H1 (cell line): ENCODE results near the gene IL17RA. TPM values are rescaled to one million over a fixed set of nuclear protein-coding genes. Genes with fewer than 3 reads are reported as not detected.
A peak's percentile ranks its signal among the peaks of the same experiment; 100 is the strongest.

ENCODE experiments used
- CTCF ChIA-PET: fragments of 300-600 bp; sonication (Branson Sonifier 250); formaldehyde crosslinking; loops from one replicate; lab custom pipeline; 2021; ENCODE audit not compliant: partially characterized antibody; lab: Charles Lee
- POLR2A ChIA-PET: fragments of 300-600 bp; sonication (Branson Sonifier 250); formaldehyde crosslinking; loops from one replicate; lab custom pipeline; 2021; ENCODE audit warnings: inconsistent platforms; ENCODE audit not compliant: partially characterized antibody; lab: Charles Lee
- DNase-seq, 2 experiments: peaks; one replicate each; pipeline versions ENCODE4 v3.0.0 to v3.0.0-alpha.2; 2010 to 2022; ENCODE audit warnings: low spot score in 2 of 2, low read depth in 1 of 2, mixed read lengths in 1 of 2
- FAIRE-seq: peaks from 2 replicates; lab custom pipeline; 2011; peaks lifted over from hg19 to GRCh38; lab: Jason Lieb, UNC
- H2AFZ ChIP-seq: 2 replicates; pipeline ENCODE4 v1.8.1; 2012; ENCODE audit warnings: low read length, inconsistent platforms
- H2AK5ac ChIP-seq: 2 replicates; pipeline ENCODE4 v1.6.1; 2013; ENCODE audit warnings: low read depth, low read length
- H2BK120ac ChIP-seq: replicated peaks from 2 replicates; pipeline ENCODE3; 2013; ENCODE audit warnings: low read depth, low read length, inconsistent platforms
- H2BK12ac ChIP-seq: 2 replicates; pipeline ENCODE4 v1.6.1; 2013; ENCODE audit warnings: low read depth, low read length
- H2BK15ac ChIP-seq: 2 replicates; pipeline ENCODE4 v1.6.1; 2013; ENCODE audit warnings: low read length
- H2BK20ac ChIP-seq: 2 replicates; pipeline ENCODE4 v1.6.1; 2013; ENCODE audit warnings: low read length
- H2BK5ac ChIP-seq: 2 replicates; pipeline ENCODE4 v1.6.1; 2013; ENCODE audit warnings: low read depth, low read length
- H3K14ac ChIP-seq: 2 replicates; pipeline ENCODE4 v1.6.1; 2013; ENCODE audit warnings: inconsistent platforms; ENCODE audit not compliant: insufficient read length
- H3K18ac ChIP-seq: 2 replicates; pipeline ENCODE4 v1.6.1; 2013; ENCODE audit warnings: low read length; ENCODE audit errors: extremely low read depth
- H3K23ac ChIP-seq: 2 replicates; pipeline ENCODE4 v1.6.1; 2013; ENCODE audit warnings: inconsistent platforms; ENCODE audit not compliant: insufficient read length
- H3K23me2 ChIP-seq: 2 replicates; pipeline ENCODE4 v1.6.1; 2013; ENCODE audit warnings: low read depth, low read length
- H3K27ac ChIP-seq: 2 replicates; pipeline ENCODE4 v1.6.1; 2011; ENCODE audit warnings: low read depth, low read length, inconsistent platforms
- H3K27me3 ChIP-seq, 4 experiments: replicated peaks in 1 of 4; 1 replicate in 1 of 4; 2 replicates in 3 of 4; pipeline versions ENCODE4 v1.6.1 to v1.8.1; 2011 to 2013; ENCODE audit warnings: low read length in 3 of 4, mild to moderate bottlenecking in 3 of 4, inconsistent platforms in 2 of 4, mixed read lengths in 2 of 4, moderate library complexity in 1 of 4; ENCODE audit not compliant: control insufficient read depth in 3 of 4, insufficient read depth in 3 of 4; ENCODE audit errors: extremely low read depth in 1 of 4
- H3K36me3 ChIP-seq, 4 experiments: 2 replicates each; pipeline versions ENCODE4 v1.6.1 to v1.8.1; 2011 to 2013; ENCODE audit warnings: mild to moderate bottlenecking in 4 of 4, low read length in 3 of 4, moderate library complexity in 2 of 4, control low read depth in 1 of 4, inconsistent platforms in 1 of 4; ENCODE audit not compliant: insufficient read depth in 4 of 4, control insufficient read depth in 2 of 4
- H3K4ac ChIP-seq: replicated peaks from 2 replicates; pipeline ENCODE3; 2013; ENCODE audit warnings: low read length, low read depth, mixed read lengths, inconsistent platforms; ENCODE audit not compliant: insufficient read length
- H3K4me1 ChIP-seq, 4 experiments: replicated peaks in 1 of 4; 1 replicate in 1 of 4; 2 replicates in 3 of 4; pipeline versions ENCODE4 v1.6.1 to v1.8.1; 2011 to 2013; ENCODE audit warnings: low read length in 3 of 4, inconsistent platforms in 2 of 4, mixed read lengths in 1 of 4; ENCODE audit not compliant: insufficient read depth in 4 of 4, control insufficient read depth in 3 of 4
- H3K4me2 ChIP-seq, 2 experiments: 2 replicates each; pipeline versions ENCODE4 v1.6.1 to v1.8.1; 2011 to 2013; ENCODE audit warnings: low read depth in 2 of 2, low read length in 2 of 2, control low read depth in 1 of 2, inconsistent platforms in 1 of 2, mild to moderate bottlenecking in 1 of 2; ENCODE audit not compliant: insufficient read depth in 1 of 2
- H3K4me3 ChIP-seq, 4 experiments: fragments of 200-600, 300-600 bp in 1 of 4; sonication (generic), shearing (Covaris generic), sonication (Bioruptor Twin) in 1 of 4; 2 replicates each; pipeline versions ENCODE4 v1.5.1 to v1.8.1; 2011 to 2016; ENCODE audit warnings: low read length in 4 of 4, low read depth in 3 of 4, control low read depth in 2 of 4, inconsistent platforms in 2 of 4, mild to moderate bottlenecking in 2 of 4, mixed read lengths in 1 of 4, moderate library complexity in 1 of 4; ENCODE audit not compliant: insufficient read depth in 2 of 4; ENCODE audit errors: extremely low read depth in 1 of 4
- H3K56ac ChIP-seq: replicated peaks from 2 replicates; pipeline ENCODE3; 2013; ENCODE audit warnings: low read depth, mild to moderate bottlenecking, mixed read lengths, low read length, inconsistent platforms; ENCODE audit not compliant: insufficient read length
- H3K79me1 ChIP-seq: 2 replicates; pipeline ENCODE4 v1.6.1; 2013; ENCODE audit warnings: low read depth, low read length, control low read depth
- H3K79me2 ChIP-seq, 2 experiments: 2 replicates each; pipeline versions ENCODE4 v1.6.1 to v1.8.1; 2012 to 2013; ENCODE audit warnings: low read length in 2 of 2, mild to moderate bottlenecking in 2 of 2, inconsistent platforms in 1 of 2; ENCODE audit not compliant: insufficient read depth in 2 of 2, control insufficient read depth in 1 of 2
- H3K9ac ChIP-seq, 4 experiments: replicated peaks in 1 of 4; 1 replicate in 1 of 4; 2 replicates in 3 of 4; pipeline versions ENCODE4 v1.6.1 to v1.8.1; 2011 to 2013; ENCODE audit warnings: low read depth in 3 of 4, low read length in 3 of 4, control low read depth in 2 of 4, mild to moderate bottlenecking in 2 of 4, moderate library complexity in 2 of 4, inconsistent platforms in 1 of 4; ENCODE audit errors: extremely low read depth in 1 of 4
- H3K9me3 ChIP-seq, 2 experiments: 2 replicates each; pipeline versions ENCODE4 v1.6.1 to v1.8.1; 2012 to 2013; ENCODE audit warnings: mild to moderate bottlenecking in 2 of 2, moderate library complexity in 2 of 2, control low read depth in 1 of 2, inconsistent platforms in 1 of 2, low read depth in 1 of 2, low read length in 1 of 2, mixed read lengths in 1 of 2; ENCODE audit not compliant: insufficient read depth in 2 of 2
- H4K20me1 ChIP-seq, 2 experiments: replicated peaks in 1 of 2; 2 replicates each; pipeline versions ENCODE3 to v1.8.1; 2011 to 2013; ENCODE audit warnings: inconsistent platforms in 2 of 2, low read length in 2 of 2, mild to moderate bottlenecking in 1 of 2; ENCODE audit not compliant: insufficient read depth in 2 of 2, control insufficient read depth in 1 of 2
- H4K5ac ChIP-seq: 2 replicates; pipeline ENCODE4 v1.6.1; 2013; ENCODE audit warnings: low read length, low read depth, mixed read lengths, inconsistent platforms; ENCODE audit not compliant: insufficient read length
- H4K8ac ChIP-seq: 2 replicates; pipeline ENCODE4 v1.8.0; 2013; ENCODE audit warnings: mild to moderate bottlenecking, moderate library complexity, low read length, inconsistent platforms; ENCODE audit not compliant: insufficient read depth; ENCODE audit errors: extremely low read depth
- H4K91ac ChIP-seq: replicated peaks from 2 replicates; pipeline ENCODE3; 2013; ENCODE audit warnings: low read length, mixed read lengths, inconsistent platforms; ENCODE audit not compliant: insufficient read length
- TAF7 ChIP-seq: optimal IDR thresholded peaks from 2 replicates; pipeline ENCODE3; 2011; ENCODE audit warnings: low read depth, mild to moderate bottlenecking, inconsistent platforms, low read length, moderate library complexity, borderline replicate concordance
- YY1 ChIP-seq: IDR thresholded peaks from 2 replicates; pipeline ENCODE4 v1.6.1; 2011; ENCODE audit warnings: low read depth, mild to moderate bottlenecking, low read length
- WGBS, 2 experiments: shearing (Covaris generic) in 1 of 2; methylation state at CpG; one replicate each; pipeline versions ENCODE4 v1.1.6 to v1.1.7; 2013 to 2015; ENCODE audit warnings: low lambda C conversion rate in 2 of 2, mixed read lengths in 2 of 2, inconsistent platforms in 1 of 2, low coverage in 1 of 2, missing lambda C conversion rate in 1 of 2; ENCODE audit not compliant: insufficient replicate concordance in 2 of 2, insufficient coverage in 1 of 2, insufficient read length in 1 of 2; ENCODE audit errors: extremely low coverage in 1 of 2, missing lambda C conversion rate in 1 of 2; 5-methylcytosine and 5-hydroxymethylcytosine counted together
- polyA plus RNA-seq, 7 experiments: library from polyadenylated mRNA; depleted of rRNA in 3 of 7; stranded (reverse) in 5 of 7; unstranded in 2 of 7; fragments of >200 nt in 5 of 7; fragments of 200-250 nt in 2 of 7; gene quantifications; 1 replicate in 5 of 7; 2 replicates in 1 of 7; 4 replicates in 1 of 7; pipeline versions ENCODE4 v1.2.1 to v1.2.3, GENCODE V29; 2011 to 2013; ENCODE audit warnings: missing spikeins in 2 of 7, mixed read lengths in 2 of 7
- total RNA-seq: library from RNA; stranded (reverse); fragmentation: NEBNext Ultra II Directional; extraction: Animal tissue kit (Norgen Biotek cat#: 25700); gene quantifications from 2 replicates; pipeline ENCODE4 v1.2.1, GENCODE V29; 2021

IL17RA gene
- total and polyA plus RNA-seq, 2 of the 8 experiments (the other 6 are each of a cell fraction or from before 2014, with no cell fraction given), result 5.6 to 9.9 TPM

- POLR2A ChIA-PET, result no interaction called here
- Histone ChIP-seq H2BK15ac (no peak overlapping the region; the same call in 1 of the 2 replicates), H3K79me2 (no peaks in the 10 kb centered on the region), H3K27ac (no peak overlapping the region), H2BK5ac (no peak overlapping the region), H4K8ac (no peak overlapping the region), H4K5ac (no peak overlapping the region), H3K4ac (no peak overlapping the region), H2BK20ac (no peak overlapping the region), H4K91ac (no peak overlapping the region), H3K4me2 (peak overlapping the region; percentile 85 to 92; a peak in 2 of 4 replicates), H3K56ac (no peak overlapping the region), H2BK12ac (no peak overlapping the region), H2AK5ac (no peak overlapping the region), H3K23me2 (peaks cover 10% of the 10 kb centered on the region; the same call in 1 of the 2 replicates), H4K20me1 (peaks cover 2 to 7% of the 10 kb centered on the region in 2 experiments), H3K9ac (no peak overlapping the region), H3K4me1 (peaks cover 0 to 3% (median 2%) of the 10 kb centered on the region in 4 experiments; a peak in 4 of 7 replicates), H3K14ac (no peak overlapping the region), H3K79me1 (no peaks in the 10 kb centered on the region), H3K4me3 (peak overlapping the region in 3 of 4 experiments; percentile 36 to 94 (median 64); a peak in 5 of 8 replicates), H3K23ac (no peak overlapping the region), H3K36me3 (no peaks in the 10 kb centered on the region), H2BK120ac (no peak overlapping the region), H2AFZ (no peak overlapping the region), H3K9me3 (no peaks in the 10 kb centered on the region), H3K27me3 (peaks cover 9 to 32% (median 18%) of the 10 kb centered on the region in 4 experiments), H3K18ac (no peak overlapping the region)
- no peak for FAIRE-seq
- WGBS, 2 experiments, result 88% methylated on average over 33 of the region's 33 CpGs; no CpG with 5 or more reads in 1 of the 2 experiments
- TF ChIP-seq YY1 (no peak), TAF7 (no peak)
- CTCF ChIA-PET, result interaction anchor here (0.6 to 1.5 kb wide), 6 partner anchors 8 to 699 kb away, joined by 3 to 4 read pairs (median 3); no protein-coding TSS in a partner anchor
- DNase-seq, result no peak
Observed at GRCh38 chr22:17083811-17084441, 874 bp upstream of the IL17RA start.
